ENCODE data around the gene KRT7.
A peak's percentile ranks its signal among the peaks of the same experiment; 100 is the strongest.
"Not testable (repeated sequence)": the region's sequence is repeated elsewhere in the genome, so short reads cannot be mapped to it uniquely, and the experiment has no call there.

KRT7 gene

DNA sequence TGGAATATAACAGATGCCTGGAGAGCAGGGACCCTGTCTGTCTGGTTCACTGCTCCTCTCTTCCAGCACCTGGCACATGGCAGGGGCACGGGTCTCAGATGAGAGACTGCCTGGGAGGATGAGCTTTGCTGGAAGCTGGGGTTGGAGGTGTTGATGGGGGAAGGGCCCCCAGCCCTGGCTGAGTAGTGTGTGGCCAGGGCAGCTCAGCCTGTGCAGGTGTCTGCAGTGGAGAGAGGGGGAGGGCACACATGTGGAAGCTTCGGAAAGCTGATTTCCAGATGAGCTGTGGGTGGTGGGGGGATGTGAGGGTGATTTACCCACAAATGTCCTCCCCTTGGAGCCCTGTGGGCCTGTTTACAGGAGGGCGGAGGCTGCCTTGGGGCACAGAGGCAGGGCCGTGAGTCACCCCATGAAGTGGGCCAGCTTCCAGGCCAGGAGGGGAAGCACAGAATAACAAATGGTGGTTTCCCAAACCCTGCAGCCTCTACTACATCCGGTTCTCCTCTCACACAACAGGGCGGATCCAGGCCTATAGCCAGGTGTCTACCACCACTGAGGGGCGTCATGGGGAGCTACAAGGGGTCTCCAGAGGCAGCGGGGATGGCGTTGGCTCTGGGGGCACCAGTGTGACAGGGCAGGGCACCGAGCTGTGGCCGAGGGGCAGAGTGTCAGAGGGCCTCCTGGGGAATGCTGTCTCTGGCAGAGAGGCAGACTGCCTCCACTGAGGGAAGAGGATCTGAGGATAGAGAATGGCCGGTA is 11.0 kb downstream of the KRT7 start:
- DNase-seq (ENCODE audit: low read depth in 2 of 3, low spot score in 2 of 3), result peak; percentile 35 to 61 (median 36)

DNA sequence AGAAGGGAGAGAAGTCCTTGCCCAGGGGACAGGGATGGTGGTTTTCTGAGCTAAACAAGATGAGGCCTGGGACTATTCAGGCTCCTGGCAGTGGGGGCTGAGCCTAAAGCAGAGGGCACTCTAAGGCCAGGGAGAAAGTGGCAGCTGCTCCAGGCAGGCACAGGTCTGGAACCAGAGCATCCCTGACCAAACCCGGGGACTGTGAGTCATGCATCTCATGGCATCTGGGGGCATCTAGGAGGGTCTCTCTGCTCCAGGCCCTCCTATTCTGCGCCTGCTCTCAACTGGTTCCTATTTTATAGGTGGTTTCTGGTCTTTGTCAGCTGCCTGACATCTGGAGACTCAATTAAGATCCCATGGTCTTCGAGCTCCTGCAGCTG is 11.6 kb downstream of the KRT7 start:
- DNase-seq (ENCODE audit: low read depth in 2 of 3, low spot score in 2 of 3), result no peak

DNA sequence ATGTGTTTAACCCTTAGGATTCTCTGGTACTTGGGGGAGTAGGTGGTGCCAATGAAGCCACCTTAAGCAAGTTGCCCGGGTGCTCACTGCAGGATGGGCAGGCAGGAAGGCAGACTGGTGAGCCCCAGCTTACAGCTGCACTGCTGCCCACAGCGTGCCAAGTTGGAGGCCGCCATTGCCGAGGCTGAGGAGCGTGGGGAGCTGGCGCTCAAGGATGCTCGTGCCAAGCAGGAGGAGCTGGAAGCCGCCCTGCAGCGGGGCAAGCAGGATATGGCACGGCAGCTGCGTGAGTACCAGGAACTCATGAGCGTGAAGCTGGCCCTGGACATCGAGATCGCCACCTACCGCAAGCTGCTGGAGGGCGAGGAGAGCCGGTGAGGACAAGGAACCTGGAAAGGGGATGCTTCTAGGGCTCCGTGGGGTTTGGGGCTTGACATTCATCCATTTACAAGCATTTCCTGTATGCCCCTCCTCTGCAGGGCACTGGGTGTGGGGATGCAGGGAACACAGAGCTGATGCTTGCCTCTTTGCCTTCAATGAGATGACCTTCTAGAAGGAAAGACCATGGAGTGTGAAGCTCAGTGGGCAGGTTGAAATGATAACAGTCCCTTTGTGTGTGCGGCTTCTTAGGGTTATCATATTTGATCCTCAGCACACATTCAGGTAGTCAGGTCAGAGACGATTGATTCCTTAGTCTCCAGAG is 12.4 kb downstream of the KRT7 start:
- DNase-seq (ENCODE audit: low read depth in 2 of 3, low spot score in 2 of 3), result no peak

DNA sequence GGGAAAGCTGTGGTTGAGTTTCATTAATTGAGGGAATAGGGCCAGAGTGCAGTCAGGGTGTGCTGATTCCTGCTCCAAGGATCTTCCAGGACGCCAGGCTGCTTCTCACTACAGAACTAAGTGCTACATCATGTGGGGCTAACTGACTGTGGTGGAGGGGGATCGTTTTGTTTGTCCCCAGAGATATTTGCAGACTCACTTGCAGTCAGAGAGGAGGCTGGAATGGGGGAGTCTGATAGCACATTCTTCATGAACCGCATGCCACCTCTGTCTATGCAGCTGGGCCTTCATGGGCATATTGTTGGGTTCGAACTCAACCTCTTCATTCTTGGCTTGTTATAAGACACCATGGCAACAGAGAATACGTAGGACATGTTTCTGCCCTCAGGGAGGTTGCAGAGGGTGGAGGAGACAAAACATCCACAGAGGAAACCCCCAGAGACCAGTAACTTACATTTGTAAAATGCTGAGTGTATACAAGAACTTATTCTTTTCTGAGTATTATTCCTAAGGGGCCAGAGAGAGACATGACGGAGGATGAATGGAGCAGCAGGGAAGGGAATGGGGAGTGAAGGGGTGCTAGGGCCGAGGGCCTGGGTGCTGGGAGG is 13.0 kb downstream of the KRT7 start:
- no peak for DNase-seq (ENCODE audit: low read depth in 2 of 3, low spot score in 2 of 3)

DNA sequence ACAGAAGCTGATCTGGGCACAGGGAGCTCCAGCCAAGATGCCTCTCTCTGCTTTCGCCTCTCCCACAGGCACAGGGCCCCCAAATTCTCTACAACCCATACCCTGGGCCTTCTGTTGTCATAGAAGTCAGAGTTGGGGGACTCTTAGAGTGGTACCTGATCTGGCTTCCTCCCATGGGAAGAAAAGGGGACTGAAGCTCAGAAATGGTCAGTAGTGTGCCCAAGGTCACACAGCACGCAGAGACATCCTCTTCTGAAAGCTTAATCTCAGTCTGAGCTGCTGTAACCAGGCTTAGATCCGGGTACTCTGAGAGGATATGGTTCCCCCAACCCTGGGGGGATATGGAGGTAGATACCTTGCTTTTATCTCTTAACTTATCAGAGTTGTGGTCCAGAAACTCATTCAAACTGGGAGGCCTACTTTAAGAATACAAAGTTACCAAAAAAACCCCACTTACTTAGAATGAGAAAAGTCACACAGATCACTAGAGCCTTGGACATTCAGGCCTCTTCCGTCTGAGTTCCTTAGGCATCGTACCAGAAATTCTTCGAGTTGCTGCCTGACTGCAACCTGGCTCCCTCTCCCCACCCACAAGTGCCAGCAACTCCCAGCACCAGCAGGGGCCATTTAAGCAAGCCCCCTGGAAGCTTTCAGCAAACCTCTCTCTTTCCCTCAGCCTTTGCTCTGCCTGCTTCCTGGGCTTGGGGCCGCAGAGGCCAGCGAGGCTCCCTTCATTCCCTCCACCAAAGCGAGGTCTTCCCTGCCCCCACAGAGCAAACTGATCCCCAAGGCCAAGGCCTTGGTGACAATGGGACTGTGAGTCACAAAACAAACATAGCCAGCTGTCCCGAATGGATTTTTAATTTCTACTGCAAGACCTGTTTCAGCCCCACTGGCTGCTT is 13.9 kb downstream of the KRT7 start:
- no peak for DNase-seq (ENCODE audit: low read depth in 2 of 3, low spot score in 2 of 3)

DNA sequence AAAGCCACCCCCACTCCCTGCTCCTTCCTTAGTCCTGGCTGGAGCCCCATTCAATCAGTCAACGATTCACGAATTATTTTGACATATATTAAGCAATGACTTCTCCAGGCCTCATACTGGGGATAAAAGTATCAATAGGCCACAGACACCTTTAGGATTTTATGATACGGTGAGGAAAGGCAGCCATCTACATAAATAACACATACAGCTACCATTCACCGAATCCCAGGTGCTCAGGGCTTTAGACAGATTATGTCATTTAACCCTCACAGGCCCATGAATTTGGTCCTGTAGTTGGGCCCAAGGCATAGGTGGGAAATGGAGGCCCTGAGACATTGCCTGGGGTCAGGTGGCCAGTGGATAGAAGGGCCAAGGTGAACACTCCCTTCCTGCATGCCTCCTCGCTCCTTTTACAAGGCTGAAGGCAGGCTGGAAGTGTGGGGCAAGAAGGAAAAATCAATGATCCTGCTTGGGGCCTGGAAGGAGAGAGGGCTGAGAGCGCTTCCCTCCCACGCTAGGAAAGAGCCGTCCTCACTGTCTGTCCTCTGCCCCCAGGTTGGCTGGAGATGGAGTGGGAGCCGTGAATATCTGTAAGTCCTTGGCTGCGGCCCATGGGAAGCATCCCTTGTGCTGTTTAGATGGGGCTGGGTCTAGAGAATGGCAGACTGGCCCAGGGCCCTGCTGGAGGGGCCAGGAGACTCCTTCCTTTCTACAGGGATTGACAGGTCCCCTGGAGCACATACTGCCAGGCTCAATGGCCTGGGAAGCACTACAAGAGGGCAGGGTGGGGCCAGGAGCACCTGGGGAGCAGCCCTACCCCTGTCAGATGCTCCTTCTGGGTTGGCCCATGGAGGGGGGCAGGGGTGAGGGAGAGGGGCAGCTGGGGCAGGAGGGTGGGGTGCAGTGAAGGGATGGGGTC is 14.8 kb downstream of the KRT7 start:
- no peak for DNase-seq (ENCODE audit: low read depth in 2 of 3, low spot score in 2 of 3)

DNA sequence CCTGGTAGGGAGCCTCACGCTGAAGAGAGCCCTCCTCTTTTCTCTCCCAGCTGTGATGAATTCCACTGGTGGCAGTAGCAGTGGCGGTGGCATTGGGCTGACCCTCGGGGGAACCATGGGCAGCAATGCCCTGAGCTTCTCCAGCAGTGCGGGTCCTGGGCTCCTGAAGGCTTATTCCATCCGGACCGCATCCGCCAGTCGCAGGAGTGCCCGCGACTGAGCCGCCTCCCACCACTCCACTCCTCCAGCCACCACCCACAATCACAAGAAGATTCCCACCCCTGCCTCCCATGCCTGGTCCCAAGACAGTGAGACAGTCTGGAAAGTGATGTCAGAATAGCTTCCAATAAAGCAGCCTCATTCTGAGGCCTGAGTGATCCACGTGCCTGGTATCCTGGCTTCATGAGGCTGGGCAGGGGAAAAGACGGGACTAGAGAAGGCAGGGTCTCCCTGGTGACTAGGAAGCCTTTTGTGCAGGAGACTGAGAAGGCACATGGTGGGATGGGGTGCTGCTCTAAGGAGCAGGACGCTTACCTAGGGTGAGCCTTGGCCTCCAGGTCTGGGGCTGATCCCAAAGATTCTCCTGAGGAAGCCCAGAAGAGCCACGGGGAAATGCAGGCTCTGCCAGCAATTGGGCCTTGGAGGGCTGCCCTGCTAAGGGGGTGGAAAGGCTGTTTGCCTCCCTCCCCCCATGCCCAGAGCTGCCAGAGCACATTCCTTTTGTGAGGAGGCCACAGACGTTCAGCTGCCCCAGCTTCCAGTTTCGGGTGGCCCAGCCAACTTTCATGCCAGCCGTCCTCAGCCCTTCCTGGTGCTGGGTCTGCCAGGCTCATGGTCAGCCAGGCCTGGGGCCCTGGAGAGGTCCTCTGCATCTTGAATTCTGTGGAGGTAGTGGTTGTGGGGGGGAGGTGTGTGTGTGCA is 15.8 kb downstream of the KRT7 start:
- no peak for DNase-seq (ENCODE audit: low read depth in 2 of 3, low spot score in 2 of 3)

DNA sequence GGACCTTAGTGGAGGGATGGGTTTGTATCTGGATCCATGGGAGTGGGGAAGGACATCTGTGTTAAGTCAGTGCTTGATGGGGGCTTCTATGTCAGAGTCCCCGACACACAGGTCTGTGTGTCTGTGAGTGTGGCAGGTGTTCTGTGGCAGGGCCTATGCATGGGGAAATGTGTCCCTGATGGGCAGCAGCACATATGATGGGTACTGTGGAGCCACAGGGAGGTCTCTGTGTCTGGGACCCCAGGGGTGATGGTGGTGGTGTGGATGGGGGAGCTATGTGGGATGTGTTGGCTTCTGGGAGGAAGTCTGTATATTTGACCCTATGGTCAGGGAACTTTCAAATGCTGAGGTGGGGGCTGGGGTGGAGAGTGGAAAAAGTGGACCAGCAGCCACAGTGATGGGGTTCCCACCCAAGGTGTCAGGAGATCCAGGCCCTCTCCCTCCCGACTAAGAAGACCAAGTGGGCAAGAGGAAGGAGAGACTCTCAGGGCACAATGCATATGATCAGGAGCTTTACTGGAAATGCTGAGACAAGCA is 16.5 kb downstream of the KRT7 start:
- DNase-seq (ENCODE audit: low read depth in 2 of 3, low spot score in 2 of 3), result no peak

DNA sequence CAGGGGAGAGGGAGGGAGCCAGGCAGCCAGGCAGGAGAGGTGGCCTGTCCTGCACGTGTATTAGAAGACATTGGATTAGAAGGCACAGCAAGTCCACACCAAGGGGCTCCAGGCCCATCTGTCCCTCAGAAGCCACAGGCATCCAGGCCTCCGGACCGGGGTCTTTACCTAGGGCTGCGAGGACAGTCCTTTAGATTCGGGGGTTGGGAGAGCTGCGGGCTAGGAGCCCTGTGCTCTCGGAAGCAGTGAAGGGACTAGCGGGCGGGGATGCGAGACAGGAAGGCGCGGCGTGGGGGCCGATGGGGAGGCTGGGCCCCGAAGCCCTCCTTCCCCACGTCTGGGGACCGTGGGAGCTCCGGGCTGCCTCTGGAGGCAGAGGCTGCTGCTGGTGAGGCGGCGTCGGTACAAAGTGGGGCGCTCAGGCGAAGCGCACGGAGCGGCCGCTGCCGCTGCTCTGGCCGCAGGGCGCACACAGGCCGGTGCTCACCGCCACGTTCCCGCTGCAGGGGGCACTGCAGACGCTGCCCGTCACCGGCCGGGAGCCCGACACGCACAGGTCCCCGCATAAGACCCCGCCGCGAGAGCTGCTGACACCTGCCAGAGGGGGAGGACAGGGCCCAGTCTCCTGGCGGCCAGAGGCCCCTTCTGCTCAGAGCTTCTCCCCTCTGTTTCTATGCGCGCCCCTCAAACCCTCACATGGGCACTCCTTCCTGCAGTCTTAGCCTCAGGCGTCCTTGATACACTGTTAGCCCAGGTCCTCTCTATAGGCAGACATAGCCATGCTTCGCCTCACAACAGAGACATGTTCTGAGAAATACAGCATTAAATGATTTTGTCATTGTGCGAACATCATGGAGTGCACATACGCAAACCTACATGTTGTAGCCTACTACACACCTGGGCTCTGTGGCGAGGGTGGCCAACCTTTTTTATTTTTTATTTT is 17.3 kb downstream of the KRT7 start:
- DNase-seq (ENCODE audit: low read depth in 2 of 3, low spot score in 2 of 3), result no peak

DNA sequence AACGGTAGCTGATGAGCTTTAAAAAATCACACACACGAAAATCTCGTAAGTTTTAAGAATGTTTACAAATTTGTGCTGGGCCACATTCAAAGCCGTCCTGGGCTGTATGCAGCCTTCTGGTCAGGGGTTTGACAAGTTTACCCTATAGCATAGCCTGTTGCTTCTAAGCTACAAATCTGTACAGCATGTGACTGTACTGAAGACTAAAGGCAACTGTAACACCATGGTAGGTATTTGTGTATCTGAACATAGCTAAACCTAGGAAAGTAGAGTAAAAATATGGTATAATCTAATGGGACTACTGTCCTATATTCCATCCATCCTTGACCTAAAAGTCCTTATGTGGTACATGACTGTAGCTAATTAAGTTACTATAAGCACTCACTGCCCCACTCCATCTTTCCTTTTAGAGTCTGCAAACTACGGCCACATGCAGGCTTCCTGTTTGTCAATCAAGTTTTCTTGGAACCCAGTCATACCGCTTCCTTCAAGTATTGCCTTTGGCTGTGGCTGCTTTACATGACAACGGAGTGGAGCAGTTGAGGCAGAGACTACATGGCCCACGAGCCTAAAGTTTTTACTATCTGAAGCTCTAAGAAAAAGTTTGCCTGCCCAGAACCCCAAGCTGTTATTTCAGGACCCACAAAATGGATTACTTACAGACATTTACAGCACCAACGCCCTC is 18.5 kb downstream of the KRT7 start:
- no peak for DNase-seq (ENCODE audit: low read depth in 2 of 3, low spot score in 2 of 3)

DNA sequence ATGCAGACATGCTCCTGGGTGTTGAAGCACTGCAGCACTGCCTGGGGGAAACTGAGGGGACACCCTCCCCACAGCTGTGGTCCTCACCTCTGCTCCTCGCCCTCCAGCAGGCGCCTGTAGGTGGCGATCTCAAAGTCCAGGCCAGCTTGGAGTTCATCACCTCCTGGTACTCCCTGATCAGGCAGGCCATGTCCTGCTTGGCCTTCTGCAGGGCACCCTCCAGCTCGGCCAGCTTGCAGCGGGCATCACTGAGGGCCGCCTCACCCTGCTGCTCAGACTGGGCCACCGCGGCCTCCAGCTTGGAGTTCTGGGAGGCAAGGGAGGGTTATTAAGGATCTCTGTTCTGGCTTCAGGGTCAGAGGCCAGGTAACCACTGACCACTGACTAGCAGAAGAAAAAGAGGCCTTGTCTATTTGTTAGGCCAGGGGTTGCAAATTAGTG is 19.2 kb downstream of the KRT7 start:
- DNase-seq (ENCODE audit: low read depth in 2 of 3, low spot score in 2 of 3), result not testable (repeated sequence)

DNA sequence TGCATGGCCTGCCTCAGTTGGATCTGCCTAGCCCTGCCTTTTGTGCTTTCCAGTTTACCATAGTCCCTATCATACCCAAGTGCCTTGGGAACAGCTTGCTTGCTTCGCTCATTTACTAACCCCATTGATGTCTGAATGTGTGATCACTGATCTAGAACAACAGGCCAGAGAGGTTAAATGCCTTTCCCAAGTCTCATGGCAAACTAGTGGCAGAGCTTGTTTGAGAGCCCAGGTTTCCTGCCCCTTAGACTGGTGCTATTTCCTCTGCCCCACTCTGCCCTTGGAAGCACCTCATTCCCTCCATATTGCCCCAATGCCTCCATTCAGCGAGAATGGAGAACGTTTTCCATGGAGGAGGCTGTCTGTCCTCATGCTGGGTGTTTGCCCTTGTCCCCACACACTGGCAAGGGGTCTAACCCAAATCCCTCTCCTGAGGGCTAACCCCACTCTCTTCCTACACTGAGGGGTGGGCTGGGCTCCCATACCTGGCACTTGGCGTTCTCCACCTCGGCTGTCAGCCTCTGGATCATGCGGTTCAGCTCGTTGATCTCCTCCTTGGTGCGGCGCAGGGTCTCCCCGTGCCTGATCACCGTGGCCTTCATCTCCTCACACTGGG is 19.8 kb downstream of the KRT7 start:
- no peak for DNase-seq (ENCODE audit: low read depth in 2 of 3, low spot score in 2 of 3)

DNA sequence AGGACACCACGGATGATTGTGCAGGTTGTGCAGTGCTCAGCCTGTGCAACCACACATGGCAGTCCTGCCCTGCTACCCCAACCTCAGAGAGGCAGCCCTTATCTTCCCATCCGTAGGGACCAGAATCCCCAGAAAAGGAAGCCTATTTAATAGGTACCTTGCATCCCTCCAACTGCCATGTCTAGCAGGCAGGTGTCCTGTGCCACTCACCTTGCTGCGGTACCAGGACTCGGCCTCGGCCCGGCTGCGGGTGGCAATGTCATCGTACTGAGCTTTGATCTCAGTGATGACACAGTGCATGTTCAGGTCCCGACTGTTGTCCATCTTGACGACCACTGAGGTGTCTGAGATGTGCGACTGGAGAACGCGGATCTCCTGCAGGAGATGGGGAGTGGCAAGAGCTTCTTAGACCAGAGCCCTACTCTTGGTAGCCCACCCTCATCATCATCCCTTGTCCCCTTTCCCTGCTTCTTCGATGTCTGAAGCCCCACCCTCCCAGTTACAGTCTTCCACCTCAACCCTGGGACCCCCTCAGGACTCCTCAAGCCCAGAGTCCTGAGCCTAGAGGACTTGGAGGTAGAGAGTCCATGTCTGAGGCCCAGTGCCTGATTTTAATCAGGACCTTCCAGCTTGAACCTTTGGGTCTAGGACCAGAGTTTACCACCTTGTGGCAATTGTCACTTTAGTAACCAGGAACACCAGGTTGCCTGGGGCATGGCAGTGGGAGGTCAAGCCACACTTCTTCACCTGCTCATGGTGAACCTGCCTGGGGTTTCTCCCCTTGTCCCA is 20.5 kb downstream of the KRT7 start:
- DNase-seq (ENCODE audit: low read depth in 2 of 3, low spot score in 2 of 3), result no peak

DNA sequence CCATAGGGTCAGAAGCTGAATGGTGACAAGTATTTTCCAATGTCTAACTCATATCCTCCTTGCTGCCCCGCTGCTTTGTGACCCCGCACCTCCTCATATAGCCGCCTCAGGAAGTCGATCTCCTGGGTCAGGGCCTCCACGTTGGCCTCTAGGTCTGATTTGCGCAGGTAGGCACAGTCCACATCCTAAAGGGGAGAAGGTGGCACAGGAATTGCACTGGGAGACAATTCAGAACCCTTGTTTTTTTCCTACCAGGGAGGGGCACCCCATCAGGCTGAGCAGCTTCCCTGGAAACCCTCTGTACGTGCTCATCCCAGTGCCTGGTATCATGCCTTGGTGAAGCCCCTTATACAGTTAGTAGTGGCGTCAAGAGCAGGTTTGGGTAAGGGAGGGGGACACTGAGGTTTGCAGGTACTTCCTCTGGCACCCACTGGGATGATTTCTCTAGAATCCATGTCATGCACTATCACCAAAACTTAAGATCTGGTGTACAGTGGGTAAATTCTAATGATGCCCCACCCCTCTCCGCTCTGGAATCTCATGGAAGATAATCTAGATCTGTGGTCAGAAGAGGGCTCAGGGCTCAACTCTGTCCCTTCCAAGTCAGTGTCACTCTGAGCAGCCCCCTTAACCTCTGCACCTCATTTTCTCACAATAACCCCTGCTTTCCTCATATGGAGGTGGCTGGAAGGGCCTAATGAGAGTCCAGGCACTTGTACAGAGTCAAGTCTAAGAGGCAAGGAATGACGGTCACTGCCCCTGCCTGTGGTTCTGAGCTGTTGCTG is 21.3 kb downstream of the KRT7 start:
- no peak for DNase-seq (ENCODE audit: low read depth in 2 of 3, low spot score in 2 of 3)
